ENCODE measurements around the gene USP24.
"Not testable (repeated sequence)": the region's sequence is repeated elsewhere in the genome, so short reads cannot be mapped to it uniquely, and the experiment has no call there.

Gene USP24

DNA sequence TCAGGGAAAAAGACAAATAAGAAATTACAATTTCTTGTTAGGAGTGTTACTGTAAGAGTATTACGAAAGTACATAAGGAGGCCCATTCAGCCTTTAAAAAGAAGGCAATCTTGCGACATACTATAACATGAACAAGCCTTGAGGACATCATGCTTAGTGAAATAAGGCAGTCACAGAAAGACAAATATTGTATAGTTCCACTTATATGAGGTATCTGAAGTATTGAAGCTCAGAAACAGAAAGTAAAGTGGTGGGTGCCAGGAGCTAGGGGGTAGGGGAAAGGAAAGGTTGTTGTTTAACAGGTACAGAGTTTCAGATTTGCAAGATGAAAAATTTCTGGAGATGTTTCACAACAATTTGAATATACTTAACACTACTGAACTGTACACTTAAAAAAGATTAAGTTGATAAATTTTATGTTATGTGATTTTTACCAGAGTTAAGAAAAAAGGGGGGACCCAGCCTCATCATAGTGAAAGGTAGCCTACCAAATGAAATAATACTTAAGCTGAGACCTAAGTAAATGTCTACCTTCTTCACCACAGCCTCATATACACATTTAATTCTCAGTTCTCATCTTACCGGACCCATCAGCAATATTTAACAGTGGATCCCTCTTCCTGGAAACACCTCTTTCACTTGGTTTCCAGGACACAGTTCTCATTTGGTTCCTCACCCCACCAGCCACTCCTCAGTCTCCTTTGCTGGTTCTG is 19.5 kb downstream of the USP24 start:
- DNase-seq (ENCODE audit: low read depth), result no peak

GRCh38 chr1:55194851-55195250 is 20.3 kb downstream of the USP24 start:
- DNase-seq (ENCODE audit: low read depth), result no peak

GRCh38 chr1:55192093-55192492 is 23.1 kb downstream of the USP24 start:
- DNase-seq (ENCODE audit: low read depth), result no peak

DNA sequence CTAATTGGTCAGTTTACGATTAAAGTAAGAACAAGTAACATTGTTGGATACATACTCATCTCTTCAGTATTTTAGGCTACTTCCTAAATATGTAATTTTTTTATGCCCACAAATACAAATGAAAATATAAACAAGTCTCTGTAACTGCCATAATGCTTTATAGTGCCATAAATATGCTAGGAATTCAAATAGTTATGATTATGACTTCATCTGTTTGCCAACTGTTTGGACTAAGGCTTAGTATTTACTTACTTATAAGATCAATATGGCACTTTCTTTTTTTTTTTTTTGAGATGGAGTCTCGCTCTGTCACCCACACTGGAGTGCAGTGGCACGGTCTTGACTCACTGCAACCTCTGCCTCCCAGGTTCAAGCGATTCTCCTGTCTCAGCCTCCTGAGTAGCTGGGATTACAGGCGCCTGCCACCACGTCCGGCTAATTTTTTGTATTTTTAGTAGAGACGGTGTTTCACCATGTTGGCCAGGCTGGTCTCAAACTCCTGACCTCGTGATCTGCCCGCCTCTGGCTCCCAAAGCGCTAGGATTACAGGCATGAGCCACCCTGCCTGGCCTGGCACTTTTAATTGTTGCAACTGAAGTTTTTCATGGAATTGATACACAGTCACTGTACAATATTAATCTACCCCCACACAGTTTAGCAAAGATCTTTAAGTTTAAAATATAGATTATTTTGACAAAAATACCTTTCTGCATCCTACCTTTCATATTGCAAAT is 23.8 kb downstream of the USP24 start:
- not testable (repeated sequence) for DNase-seq (ENCODE audit: low read depth)

DNA sequence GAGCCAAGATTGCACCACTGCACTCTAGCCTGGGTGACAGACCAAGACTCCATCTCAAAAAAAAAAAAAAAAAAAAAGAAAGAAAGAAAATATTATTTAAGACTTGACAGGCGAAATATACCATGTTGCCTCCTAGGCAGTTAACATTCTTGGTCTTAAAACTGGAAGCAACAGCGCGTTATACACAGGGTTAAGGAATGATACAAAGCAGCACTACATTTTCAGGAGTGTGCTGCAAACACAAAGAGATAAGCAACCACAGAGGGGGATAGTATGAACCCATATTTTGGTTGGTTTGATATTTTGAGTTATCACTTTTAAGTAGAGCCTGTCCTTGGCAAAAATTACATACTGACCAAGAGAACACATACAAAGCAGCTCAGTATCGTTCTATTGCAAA is 25.1 kb downstream of the USP24 start:
- DNase-seq (ENCODE audit: low read depth), result no peak

DNA sequence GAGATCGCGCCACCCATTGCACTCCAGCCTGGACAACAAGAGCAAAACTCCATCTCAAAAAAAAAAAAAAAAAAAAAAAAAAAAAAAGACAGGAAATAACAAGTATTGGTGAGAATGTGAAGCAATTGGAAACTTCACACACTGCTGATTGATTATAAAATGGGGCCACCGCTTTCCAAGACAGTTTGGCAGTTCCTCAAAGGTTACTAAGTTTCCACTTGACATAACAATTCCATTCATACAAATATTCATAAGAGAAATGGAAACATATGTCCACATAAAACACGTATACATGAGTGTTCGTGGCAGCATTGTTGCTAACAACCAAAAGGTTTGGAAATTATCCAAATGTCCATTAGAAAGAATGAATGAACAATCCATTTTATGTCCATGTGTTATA is 26.3 kb downstream of the USP24 start:
- no peak for DNase-seq (ENCODE audit: low read depth)

DNA sequence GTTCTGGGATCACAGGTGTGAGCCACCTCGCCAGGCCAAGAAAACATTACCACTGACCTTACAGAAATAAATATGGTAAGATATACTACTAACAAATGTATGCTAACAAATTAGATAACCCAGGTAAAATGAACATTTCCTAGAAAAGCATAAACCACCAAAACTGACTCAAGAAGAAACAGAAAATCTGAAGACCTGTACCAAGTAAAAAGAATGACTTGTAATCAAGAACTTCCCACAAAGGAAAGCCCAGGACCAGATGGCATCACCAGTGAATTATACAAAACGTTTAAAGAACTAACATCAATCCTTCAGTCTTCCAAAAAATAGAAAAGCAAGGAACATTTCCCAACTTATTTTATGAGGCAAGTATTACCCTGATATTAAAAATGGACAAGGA is 29.3 kb downstream of the USP24 start:
- DNase-seq (ENCODE audit: low read depth), result no peak

DNA sequence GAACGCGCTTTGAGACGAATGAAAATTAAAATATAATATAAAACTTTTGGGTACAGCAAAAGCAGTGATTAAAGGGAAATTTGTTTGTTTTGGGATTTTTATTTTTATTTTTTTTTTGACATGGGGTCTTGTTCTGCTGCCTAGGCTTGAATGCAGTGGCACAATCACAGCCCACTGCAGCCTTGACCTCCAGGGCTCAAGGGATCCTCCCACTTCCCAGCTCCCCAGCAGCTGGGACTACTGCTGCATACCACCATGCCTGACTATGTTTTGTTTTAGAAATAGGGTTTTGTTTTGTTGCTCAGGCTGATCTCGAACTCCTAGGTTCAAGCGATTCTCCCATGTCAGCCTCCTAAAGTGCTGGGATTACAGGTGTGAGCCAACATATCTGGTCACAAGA is 30.3 kb downstream of the USP24 start:
- no peak for DNase-seq (ENCODE audit: low read depth)

DNA sequence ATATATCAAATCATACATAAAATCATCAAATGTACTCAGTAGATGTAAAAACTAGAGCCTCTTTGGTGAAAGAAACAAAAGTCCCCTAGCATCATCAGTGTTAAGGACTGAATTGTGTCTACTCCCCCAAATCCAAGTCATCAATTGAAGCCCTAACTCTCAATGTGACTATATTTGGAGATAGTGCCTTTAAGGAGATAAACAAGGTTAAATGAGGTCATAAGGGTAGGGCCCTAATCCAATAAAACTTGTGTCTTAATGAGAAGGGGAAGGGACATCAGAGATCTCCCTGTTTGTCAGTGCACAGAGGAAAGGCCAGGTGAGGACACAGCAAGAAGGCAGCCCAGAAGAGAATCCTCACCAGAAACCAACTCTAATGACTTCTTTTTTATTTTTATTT is 33.5 kb downstream of the USP24 start:
- no peak for DNase-seq (ENCODE audit: low read depth)

- DNase-seq (ENCODE audit: low read depth), result no peak
These were observed 35.0 kb downstream of the USP24 start for GRCh38 chr1:55180075-55180670.

DNA sequence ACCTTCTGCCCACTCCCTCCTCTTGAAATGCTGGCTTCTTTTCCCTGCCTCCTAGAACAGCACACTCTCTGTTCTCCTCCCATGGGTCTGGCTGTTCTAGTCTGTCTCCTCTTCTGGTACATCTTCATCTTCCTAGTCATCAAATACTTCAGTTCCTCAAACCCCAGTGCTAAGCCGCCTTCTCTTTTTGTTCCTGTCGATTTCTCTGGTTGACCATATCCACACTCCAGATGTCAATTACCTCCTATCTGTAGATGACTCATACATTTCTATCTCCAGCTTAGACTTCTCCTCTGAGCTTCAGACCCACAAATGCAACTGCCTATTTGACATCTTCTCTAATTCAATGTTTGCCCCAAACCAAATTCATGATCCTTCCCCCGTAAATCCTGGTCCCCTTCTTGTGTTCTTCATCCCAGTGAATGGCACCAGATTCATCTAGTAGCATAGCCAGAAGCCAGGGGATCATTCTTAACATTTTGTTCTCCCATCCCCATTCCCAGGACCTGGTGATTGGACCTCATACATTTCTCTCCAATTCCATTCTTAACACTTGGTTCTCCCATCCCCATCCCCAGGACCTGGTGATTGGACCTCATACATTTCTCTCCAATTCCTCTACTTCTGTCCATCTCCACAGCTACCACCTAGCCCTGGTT is 35.9 kb downstream of the USP24 start:
- no peak for DNase-seq (ENCODE audit: low read depth)

DNA sequence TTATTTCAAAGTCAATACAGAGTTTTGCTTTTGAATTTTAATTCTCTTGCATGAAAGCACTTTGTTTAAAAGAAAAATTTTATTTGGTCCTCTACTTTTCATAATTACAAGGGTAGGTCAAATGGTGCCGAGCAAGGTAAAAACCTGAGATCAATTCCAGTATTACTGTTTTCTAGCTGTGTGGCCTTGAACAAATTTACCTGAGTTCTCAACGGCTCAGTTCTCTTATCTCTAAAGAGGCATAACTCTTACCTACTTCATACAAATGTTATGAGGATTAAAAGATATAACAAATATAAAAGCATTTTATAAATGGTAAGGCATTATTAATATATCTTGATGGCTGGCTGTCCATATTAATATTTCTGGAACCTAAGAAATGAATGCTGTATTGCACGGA is 42.5 kb downstream of the USP24 start:
- DNase-seq (ENCODE audit: low read depth), result no peak

DNA sequence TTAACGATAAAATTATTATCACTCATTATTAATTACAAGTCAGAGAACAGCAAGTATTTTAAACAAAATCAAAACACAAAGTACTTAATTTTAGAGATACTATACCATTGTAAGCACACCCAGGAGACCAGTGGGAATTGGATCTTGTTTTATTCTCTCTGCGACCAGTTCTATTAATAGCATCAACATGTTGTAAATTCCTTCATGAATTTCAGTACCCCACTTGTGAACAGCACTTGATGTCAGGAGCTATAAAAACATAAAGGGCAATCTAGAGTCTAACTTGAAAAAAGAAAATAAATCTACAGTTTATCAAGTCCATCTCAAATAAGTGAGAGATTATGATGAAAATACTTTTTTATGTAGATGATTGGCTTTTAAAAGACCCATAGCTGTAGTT is 42.9 kb downstream of the USP24 start:
- DNase-seq (ENCODE audit: low read depth), result no peak

DNA sequence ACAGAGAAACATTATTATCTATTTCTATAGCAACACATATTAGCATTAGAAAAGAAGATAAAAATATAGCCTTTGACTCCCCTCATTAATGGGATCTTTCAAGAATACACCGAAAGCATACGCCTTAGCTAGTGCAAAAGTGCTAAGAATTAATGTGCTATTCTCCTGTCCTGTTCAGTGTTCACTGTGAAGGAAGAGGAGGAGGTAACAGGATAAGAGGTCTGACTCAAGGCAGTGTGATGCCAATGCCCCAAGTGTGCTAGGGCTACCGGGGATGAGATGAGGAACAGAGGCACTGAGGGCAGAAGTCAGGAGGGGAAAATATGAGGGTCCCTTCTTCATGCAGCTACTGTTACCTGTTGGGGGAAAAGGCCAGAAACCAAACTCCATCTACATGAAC is 43.5 kb downstream of the USP24 start:
- no peak for DNase-seq (ENCODE audit: low read depth)

- DNase-seq (ENCODE audit: low read depth), result no peak
These were observed 44.7 kb downstream of the USP24 start for GRCh38 chr1:55170426-55170825.

DNA sequence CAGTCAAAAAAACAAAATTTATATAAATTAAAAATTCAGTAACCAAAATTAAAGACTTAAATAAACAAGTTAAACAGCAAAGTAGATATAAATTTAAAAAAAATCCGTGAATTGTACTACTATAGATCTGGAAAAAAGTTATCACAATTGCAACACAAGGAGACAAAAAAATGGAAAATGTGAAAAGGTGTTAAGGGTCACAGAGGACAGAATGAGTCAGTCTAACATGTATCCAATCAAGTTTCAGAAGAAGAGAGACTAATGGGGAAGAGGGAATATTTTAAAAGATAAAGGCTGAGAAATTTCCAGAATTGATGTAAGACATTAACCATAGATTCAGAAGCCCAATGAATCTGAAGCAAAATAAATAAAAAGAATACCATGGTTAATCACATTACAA is 46.0 kb downstream of the USP24 start:
- no peak for DNase-seq (ENCODE audit: low read depth)

- DNase-seq (ENCODE audit: low read depth), result no peak
These were observed 46.8 kb downstream of the USP24 start for GRCh38 chr1:55168353-55168752.

DNA sequence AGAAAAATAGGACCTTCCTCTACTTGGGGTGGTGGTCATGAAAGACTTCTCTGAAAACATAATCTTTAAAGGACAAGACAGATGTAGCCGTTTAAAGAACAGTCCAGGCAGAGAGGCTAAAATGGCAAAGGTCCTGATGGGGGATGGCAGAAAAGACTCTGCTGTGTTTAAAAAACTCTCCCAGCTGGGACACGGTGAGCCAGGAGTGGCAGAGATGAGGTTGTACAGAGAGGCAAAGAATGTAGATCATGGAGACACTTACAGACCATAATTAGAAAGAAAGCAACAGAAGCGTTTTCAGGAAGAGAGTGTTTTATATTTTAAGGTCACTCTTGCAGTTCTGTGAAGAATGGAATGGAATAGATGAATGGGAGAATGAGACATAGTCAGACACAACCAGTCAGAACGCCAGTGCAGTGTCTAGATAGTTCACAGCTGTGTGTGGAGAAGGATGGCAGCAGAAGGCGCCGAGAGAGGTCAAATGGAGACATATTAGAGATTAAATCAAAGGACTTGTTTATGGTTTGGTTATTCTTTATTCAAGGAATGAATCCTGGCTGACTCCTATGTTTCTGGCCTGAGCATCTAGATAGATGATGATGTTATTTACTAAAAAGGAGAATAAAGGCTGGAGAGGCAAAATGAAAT is 47.8 kb downstream of the USP24 start:
- no peak for DNase-seq (ENCODE audit: low read depth)

- DNase-seq (ENCODE audit: low read depth), result no peak
These were observed 50.3 kb downstream of the USP24 start for GRCh38 chr1:55164906-55165305.

GRCh38 chr1:55159571-55159970 is 55.6 kb downstream of the USP24 start:
- DNase-seq (ENCODE audit: low read depth), result no peak

GRCh38 chr1:55156608-55157007 is 58.6 kb downstream of the USP24 start:
- DNase-seq (ENCODE audit: low read depth), result no peak

GRCh38 chr1:55156093-55156492 is 59.1 kb downstream of the USP24 start:
- no peak for DNase-seq (ENCODE audit: low read depth)
